Astrocyte (in vitro differentiated cells and primary cell): ENCODE data around the gene CD9.

ENCODE experiments used
- EZH2 ChIP-seq: IDR thresholded peaks from 2 replicates; pipeline ENCODE4 v1.6.1; 2012; ENCODE audit warnings: mild to moderate bottlenecking, low read length, inconsistent platforms; ENCODE audit not compliant: insufficient read depth
- TF ChIP-seq, protein P1 (sequence below): IDR thresholded peaks from 2 replicates; pipeline ENCODE4 v1.5.1; 2011; ENCODE audit warnings: low read depth, mild to moderate bottlenecking, inconsistent platforms, low read length, moderate library complexity; ENCODE audit not compliant: insufficient read depth

DNA sequence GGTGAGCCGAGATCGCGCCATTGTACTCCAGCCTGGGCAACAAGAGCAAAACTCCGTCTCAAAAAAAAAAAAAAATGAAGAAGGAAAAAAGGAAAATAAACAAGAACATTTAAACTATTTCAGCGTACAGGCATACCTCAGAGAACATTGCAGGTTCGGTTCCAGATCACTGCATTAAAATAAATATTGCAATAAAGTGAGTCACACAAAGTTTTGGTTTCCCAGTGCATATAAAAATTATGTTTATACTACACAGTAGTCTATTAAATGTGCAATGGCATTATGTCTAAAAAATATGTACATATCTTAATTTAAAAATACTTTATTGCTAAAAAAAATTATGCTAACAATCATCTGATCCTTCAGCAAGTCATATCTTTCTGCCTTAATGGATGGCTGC is 56.8 kb downstream of the CD9 start:
- TF ChIP-seq, protein P1, sequence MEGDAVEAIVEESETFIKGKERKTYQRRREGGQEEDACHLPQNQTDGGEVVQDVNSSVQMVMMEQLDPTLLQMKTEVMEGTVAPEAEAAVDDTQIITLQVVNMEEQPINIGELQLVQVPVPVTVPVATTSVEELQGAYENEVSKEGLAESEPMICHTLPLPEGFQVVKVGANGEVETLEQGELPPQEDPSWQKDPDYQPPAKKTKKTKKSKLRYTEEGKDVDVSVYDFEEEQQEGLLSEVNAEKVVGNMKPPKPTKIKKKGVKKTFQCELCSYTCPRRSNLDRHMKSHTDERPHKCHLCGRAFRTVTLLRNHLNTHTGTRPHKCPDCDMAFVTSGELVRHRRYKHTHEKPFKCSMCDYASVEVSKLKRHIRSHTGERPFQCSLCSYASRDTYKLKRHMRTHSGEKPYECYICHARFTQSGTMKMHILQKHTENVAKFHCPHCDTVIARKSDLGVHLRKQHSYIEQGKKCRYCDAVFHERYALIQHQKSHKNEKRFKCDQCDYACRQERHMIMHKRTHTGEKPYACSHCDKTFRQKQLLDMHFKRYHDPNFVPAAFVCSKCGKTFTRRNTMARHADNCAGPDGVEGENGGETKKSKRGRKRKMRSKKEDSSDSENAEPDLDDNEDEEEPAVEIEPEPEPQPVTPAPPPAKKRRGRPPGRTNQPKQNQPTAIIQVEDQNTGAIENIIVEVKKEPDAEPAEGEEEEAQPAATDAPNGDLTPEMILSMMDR: no peak
- no peak for TF ChIP-seq EZH2
